SU-DHL-6 (cell line): Measurements from ENCODE around the gene AGPS.
"Not testable (repeated sequence)": the region's sequence is repeated elsewhere in the genome, so short reads cannot be mapped to it uniquely, and the experiment has no call there.

ENCODE experiments used
- H2AFZ ChIP-seq: fragments of 200-600 bp; sonication (generic); 2 replicates; pipeline ENCODE4 v1.6.1; 2014; ENCODE audit warnings: low read depth, mild to moderate bottlenecking, moderate library complexity, mixed read lengths, antibody characterized with exemption, low read length; ENCODE audit not compliant: severe bottlenecking
- H3F3A ChIP-seq: fragments of 200-600 bp; shearing (Covaris generic); 2 replicates; pipeline ENCODE4 v1.6.0; 2016; ENCODE audit warnings: antibody characterized with exemption, mild to moderate bottlenecking; ENCODE audit not compliant: insufficient read depth
- H3K27ac ChIP-seq: fragments of 200-600 bp; sonication (generic); 2 replicates; pipeline ENCODE4 v1.5.1; 2016; ENCODE audit warnings: low read depth, mild to moderate bottlenecking, low read length, moderate library complexity, mixed read lengths
- H3K27me3 ChIP-seq: fragments of 200-600 bp; sonication (generic), shearing (Covaris generic); 2 replicates; pipeline ENCODE4 v1.6.0; 2014; ENCODE audit warnings: mild to moderate bottlenecking, low read length
- H3K36me3 ChIP-seq: fragments of 200-600 bp; sonication (generic); 2 replicates; pipeline ENCODE4 v1.6.1; 2014; ENCODE audit warnings: mild to moderate bottlenecking, low read length, mixed read lengths
- H3K4me2 ChIP-seq: fragments of 300-600, 200-600 bp; shearing (Covaris generic), sonication (generic); 2 replicates; pipeline ENCODE4 v1.6.0; 2014; ENCODE audit warnings: low read length, low read depth, mild to moderate bottlenecking; ENCODE audit not compliant: poor library complexity, severe bottlenecking
- H3K4me3 ChIP-seq: fragments of 200-600 bp; sonication (generic); 2 replicates; pipeline ENCODE4 v1.5.1; 2014; ENCODE audit warnings: antibody characterized with exemption, low read length, mild to moderate bottlenecking, mixed read lengths; ENCODE audit not compliant: insufficient read depth, poor library complexity, severe bottlenecking
- H3K79me2 ChIP-seq: fragments of 200-600 bp; sonication (generic); 2 replicates; pipeline ENCODE4 v1.6.1; 2014; ENCODE audit warnings: mild to moderate bottlenecking, low read length, moderate library complexity; ENCODE audit not compliant: insufficient read depth
- H3K9ac ChIP-seq: fragments of 200-600 bp; sonication (generic); 2 replicates; pipeline ENCODE4 v1.7.0; 2014; ENCODE audit warnings: mild to moderate bottlenecking, low read length
- H3K9me2 ChIP-seq: fragments of 200-600 bp; sonication (generic); replicated peaks from 2 replicates; pipeline ENCODE4 v1.6.1; 2014; ENCODE audit warnings: low read length; ENCODE audit not compliant: insufficient read depth
- H3K9me3 ChIP-seq: fragments of 200-600 bp; sonication (generic); 2 replicates; pipeline ENCODE4 v1.6.1; 2014; ENCODE audit warnings: low read length, mixed read lengths; ENCODE audit not compliant: insufficient read depth
- H4K20me1 ChIP-seq: fragments of 200-600 bp; sonication (generic); 2 replicates; pipeline ENCODE4 v1.6.1; 2014; ENCODE audit warnings: low read depth, mild to moderate bottlenecking, antibody characterized with exemption, low read length, moderate library complexity, mixed read lengths
- EZH2phosphoT487 ChIP-seq: fragments of 200-600 bp; sonication (generic), shearing (Covaris generic); conservative IDR thresholded peaks from 2 replicates; pipeline ENCODE4 v1.6.1; 2018; ENCODE audit warnings: mild to moderate bottlenecking, antibody characterized with exemption, low read length, moderate library complexity, mixed read lengths
- TF ChIP-seq, protein P1 (sequence below): fragments of 200-600 bp; sonication (generic); IDR thresholded peaks from one replicate; pipeline ENCODE4 v1.5.1; 2017; ENCODE audit warnings: antibody characterized with exemption, mild to moderate bottlenecking, low read length, moderate library complexity; ENCODE audit not compliant: insufficient read depth, poor library complexity, severe bottlenecking

Gene AGPS

DNA sequence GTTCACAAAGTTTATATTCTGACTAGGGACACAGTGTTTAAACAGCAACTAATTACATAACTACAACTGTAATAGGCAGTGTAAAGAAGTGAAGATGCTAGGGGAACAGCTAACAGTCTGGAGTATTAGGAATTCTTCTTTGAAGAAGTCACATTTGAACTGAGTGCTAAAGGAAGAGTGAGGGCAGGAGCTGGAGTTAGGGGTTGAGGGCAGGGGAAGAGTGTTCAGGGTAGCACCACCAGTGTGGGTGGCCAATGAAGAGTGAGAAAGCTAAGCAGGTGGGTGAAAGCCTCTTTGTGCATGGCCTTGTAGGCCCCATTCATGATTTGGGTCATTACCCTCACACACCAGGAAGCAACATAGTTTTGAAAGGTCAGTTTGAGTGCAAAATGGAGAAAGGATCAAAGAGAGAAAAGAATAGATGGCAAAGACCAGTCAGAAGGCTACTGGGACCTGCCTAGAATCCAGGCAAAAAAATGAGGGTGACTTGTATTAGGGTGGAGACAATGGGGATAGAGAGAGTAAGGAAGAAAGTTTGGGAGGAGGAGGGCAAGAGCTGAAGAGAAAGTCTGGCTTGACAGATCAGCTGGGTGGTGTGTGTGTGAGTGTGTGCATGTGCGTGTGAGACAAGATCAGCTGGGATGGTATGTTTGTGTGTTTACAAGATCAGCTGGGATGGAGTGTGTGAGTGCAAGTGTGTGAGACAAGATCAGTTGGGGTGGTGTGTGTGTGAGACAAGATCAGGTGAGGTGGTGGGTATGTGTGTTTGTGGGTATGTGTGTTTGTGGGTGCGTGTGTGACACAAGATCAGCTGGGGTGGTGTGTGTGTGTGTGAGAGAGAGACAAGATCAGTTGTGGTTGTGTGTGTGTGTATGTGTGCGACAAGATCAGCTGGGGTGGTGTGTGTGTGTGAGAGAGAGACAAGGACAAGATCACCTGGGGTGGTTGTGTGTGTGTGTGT lies 43.6 kb upstream of the AGPS start:
- H3K4me3 ChIP-seq, result no peak overlapping the region
- H2AFZ ChIP-seq, result no peak overlapping the region
- no peaks in the 10 kb centered on the region for H3K9me2 ChIP-seq
- no peaks in the 10 kb centered on the region for H3K27me3 ChIP-seq
- no peaks in the 10 kb centered on the region for H4K20me1 ChIP-seq
- no peak overlapping the region for H3K27ac ChIP-seq
- H3F3A ChIP-seq, result peaks cover 3% of the 10 kb centered on the region; the same call in 1 of the 2 replicates
- no peaks in the 10 kb centered on the region for H3K9me3 ChIP-seq
- H3K36me3 ChIP-seq, result no peaks in the 10 kb centered on the region
- H3K9ac ChIP-seq, result no peak overlapping the region
- TF ChIP-seq EZH2phosphoT487, result no peak
- TF ChIP-seq, protein P1, sequence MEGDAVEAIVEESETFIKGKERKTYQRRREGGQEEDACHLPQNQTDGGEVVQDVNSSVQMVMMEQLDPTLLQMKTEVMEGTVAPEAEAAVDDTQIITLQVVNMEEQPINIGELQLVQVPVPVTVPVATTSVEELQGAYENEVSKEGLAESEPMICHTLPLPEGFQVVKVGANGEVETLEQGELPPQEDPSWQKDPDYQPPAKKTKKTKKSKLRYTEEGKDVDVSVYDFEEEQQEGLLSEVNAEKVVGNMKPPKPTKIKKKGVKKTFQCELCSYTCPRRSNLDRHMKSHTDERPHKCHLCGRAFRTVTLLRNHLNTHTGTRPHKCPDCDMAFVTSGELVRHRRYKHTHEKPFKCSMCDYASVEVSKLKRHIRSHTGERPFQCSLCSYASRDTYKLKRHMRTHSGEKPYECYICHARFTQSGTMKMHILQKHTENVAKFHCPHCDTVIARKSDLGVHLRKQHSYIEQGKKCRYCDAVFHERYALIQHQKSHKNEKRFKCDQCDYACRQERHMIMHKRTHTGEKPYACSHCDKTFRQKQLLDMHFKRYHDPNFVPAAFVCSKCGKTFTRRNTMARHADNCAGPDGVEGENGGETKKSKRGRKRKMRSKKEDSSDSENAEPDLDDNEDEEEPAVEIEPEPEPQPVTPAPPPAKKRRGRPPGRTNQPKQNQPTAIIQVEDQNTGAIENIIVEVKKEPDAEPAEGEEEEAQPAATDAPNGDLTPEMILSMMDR, result no peak
- H3K79me2 ChIP-seq, result no peaks in the 10 kb centered on the region
- no peak overlapping the region for H3K4me2 ChIP-seq

DNA sequence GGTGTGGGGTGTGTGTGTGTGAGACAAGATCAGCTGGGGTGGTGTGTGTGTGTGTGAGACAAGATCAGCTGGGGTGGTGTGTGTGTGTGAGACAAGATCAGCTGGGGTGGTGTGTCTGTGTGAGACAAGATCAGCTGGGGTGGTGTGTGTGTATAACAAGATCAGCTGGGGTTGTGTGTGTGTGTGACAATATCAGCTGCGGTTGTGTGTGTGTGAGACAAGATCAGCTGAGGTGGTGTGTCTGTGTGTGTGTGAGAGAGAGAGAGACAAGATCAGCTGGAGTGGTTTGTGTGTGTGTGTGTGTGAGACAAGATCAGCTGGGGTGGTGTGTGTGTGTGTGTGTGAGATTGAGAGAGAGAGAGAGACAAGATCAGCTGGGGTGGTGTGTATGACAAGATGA lies 41.9 kb upstream of the AGPS start:
- not testable (repeated sequence) for H2AFZ ChIP-seq, H3K4me3 ChIP-seq, H3F3A ChIP-seq, H3K9me2 ChIP-seq, H3K27me3 ChIP-seq, H3K9me3 ChIP-seq, H3K36me3 ChIP-seq, H3K79me2 ChIP-seq, H4K20me1 ChIP-seq, H3K4me2 ChIP-seq, H3K9ac ChIP-seq, H3K27ac ChIP-seq

DNA sequence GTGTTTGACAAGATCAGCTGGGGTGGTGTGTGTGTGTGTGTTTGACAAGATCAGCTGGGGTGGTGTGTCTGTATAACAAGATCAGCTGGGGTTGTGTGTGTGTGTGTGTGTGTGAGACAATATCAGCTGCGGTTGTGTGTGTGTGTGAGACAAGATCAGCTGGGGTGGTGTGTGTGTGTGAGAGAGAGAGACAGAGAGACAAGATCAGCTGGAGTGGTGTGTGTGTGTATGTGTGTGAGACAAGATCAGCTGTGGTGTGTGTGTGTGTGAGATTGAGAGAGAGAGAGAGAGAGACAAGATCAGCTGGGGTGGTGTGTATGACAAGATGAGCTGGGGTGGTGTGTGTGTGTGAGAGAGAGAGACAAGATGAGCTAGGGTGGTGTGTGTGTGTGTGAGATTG lies 41.5 kb upstream of the AGPS start:
- H3K9me2 ChIP-seq, H3K36me3 ChIP-seq, H3F3A ChIP-seq, H3K9ac ChIP-seq, H3K9me3 ChIP-seq, H3K4me2 ChIP-seq, H3K27ac ChIP-seq, H3K27me3 ChIP-seq, H2AFZ ChIP-seq, H3K4me3 ChIP-seq, H3K79me2 ChIP-seq, H4K20me1 ChIP-seq: not testable (repeated sequence)

DNA sequence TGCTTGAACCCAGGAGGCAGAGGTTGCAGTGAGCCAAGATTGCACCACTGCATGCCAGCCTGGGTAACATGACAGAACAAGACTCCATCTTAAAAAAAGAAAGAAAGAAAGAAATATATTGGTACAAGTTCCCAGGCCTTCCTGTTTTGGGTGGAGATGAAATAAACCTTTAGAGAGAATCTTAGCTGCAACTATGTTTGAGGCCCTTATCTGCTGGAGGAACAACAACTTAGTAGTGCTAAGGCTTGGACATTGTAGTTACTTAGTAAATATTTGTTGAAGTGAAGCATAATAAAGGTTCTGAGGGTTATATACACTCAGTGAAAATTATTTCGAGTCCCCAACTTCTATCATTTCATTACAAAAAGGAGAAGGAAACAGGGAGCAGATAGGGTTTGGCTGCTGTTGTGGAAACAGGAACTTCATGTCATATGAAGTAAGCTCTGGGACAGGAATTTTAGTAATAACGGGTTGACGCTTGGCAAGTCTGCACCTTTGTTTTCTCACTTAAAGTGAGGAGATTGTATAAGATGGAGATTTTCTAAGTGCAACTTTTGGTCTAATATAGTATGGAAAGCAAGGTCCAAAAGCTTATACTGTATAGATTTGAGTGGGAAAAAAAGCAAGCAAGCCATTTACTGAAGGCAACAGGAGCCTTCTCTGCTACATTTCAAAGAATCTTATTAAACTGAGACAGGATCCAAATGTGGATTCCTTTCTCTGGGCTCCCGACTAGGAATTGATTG lies 40.0 kb upstream of the AGPS start:
- Histone ChIP-seq H3K27me3 (no peaks in the 10 kb centered on the region), H3K4me3 (no peak overlapping the region), H3K9ac (no peak overlapping the region), H3K9me3 (no peaks in the 10 kb centered on the region), H3K9me2 (no peaks in the 10 kb centered on the region), H4K20me1 (no peaks in the 10 kb centered on the region), H3K36me3 (no peaks in the 10 kb centered on the region), H3K27ac (no peak overlapping the region), H2AFZ (no peak overlapping the region), H3K79me2 (no peaks in the 10 kb centered on the region), H3K4me2 (no peak overlapping the region), H3F3A (peaks cover 3% of the 10 kb centered on the region; the same call in 1 of the 2 replicates)
- TF ChIP-seq EZH2phosphoT487, result no peak
- TF ChIP-seq, protein P1, result no peak
